22Rv1 (cell line): ENCODE results near the gene PRDM1.

ENCODE experiments used
- H3K27ac ChIP-seq: fragments of 450-650 bp; 2 replicates; pipeline ENCODE4 v1.5.1; 2017
- ZFX ChIP-seq: fragments of 450-650 bp; IDR thresholded peaks from 2 replicates; pipeline ENCODE4 v1.6.1; 2017; ENCODE audit warnings: antibody characterized with exemption, borderline replicate concordance
- TF ChIP-seq, protein P1 (sequence below): fragments of 450-650 bp; IDR thresholded peaks from 2 replicates; pipeline ENCODE4 v1.5.1; 2017; ENCODE audit warnings: mild to moderate bottlenecking

The PRDM1 gene

DNA sequence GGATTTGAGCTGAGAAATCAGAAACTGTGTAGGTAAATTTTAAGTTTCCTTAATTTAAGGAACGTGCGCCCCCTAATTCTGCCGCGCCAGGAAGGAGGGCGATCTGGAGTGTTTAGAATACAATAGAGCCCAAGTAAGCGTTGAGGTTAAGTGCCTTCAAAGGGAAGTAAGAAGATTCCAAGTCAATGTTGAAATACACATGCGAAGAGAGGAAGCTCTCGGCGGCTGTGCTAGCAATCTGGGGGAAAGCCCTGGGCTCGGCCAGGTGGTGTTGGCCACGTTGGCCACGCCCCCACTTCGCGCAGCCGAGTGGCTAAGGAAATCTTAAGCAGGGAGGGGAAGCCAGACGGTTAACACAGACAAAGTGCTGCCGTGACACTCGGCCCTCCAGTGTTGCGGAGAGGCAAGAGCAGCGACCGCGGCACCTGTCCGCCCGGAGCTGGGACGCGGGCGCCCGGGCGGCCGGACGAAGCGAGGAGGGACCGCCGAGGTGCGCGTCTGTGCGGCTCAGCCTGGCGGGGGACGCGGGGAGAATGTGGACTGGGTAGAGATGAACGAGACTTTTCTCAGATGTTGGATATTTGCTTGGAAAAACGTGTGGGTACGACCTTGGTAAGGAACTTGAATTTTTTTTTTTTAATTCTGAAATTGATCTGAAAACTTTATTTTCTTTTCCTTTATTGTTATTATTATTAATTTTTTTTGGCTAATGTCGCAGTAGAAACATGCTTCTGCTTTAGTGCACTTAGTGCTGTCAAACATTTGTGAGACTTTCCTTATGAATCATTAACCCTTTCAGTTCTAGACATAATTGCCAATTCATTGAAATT, at the start of gene PRDM1:
Gene PRDM1 (plus strand): TSS at position 353 of the 830 bp plus-strand sequence. CDS start 218 bp downstream, at position 571.
- no peak within 1 kb of the TSS; the same call in 1 of the 2 replicates for H3K27ac ChIP-seq
- TF ChIP-seq, protein P1, sequence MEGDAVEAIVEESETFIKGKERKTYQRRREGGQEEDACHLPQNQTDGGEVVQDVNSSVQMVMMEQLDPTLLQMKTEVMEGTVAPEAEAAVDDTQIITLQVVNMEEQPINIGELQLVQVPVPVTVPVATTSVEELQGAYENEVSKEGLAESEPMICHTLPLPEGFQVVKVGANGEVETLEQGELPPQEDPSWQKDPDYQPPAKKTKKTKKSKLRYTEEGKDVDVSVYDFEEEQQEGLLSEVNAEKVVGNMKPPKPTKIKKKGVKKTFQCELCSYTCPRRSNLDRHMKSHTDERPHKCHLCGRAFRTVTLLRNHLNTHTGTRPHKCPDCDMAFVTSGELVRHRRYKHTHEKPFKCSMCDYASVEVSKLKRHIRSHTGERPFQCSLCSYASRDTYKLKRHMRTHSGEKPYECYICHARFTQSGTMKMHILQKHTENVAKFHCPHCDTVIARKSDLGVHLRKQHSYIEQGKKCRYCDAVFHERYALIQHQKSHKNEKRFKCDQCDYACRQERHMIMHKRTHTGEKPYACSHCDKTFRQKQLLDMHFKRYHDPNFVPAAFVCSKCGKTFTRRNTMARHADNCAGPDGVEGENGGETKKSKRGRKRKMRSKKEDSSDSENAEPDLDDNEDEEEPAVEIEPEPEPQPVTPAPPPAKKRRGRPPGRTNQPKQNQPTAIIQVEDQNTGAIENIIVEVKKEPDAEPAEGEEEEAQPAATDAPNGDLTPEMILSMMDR: peak; percentile 58
- no peak for TF ChIP-seq ZFX

DNA sequence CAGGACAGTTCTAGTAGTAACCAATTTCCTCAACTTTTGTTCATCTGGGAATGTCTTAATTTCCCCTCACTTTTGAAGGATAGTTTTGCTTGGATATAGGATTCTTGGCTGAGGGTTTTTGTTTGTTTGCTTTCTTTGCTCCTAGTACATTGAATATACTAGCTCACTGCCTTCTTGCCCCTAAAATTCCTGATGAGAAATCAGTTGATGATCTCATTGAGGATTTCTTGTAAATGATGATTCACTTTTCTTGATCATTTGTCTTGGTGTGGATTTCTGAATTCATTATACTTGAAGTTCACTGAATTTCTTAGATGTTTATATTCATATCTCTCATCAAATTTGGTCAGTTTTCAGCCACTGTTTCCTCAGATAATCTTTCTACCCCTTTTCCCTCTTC, 49.1 kb upstream of the PRDM1 start:
- no peak for TF ChIP-seq ZFX
- TF ChIP-seq, protein P1: no peak
- no peak overlapping the region for H3K27ac ChIP-seq

DNA sequence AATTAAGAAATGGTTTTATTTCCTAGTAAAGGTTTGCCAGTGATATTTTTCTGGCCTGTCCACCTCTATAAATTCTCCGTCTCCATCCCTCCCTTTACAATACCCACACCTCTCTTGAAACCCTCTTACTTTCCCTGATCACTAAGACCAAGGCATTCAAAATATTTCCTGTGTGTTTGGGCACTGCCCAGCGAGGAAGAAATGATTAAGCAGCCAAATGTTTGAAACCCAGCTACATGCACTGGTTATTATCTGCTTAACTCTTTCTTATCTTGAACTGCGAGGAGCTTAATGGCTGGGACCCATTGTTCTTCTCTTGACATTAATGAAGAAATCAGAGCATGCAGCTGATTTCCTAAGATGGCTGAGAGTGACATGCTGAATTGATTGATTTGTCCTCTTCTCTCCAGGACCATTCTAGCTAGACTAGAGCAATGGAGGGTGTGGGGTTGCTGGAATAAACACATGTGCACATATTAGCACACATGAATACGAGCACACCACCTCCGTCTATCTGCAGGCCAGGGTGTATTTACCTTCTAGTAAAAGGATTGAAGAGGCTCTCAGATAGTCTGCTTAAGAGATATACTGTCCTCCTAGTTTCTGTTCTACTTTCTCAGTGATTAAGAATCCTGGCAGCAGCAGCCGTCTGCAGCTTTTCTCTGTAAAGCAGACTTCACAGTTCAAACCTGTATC, 46.1 kb upstream of the PRDM1 start:
- no peak for TF ChIP-seq ZFX
- TF ChIP-seq, protein P1: no peak
- no peak overlapping the region for H3K27ac ChIP-seq

DNA sequence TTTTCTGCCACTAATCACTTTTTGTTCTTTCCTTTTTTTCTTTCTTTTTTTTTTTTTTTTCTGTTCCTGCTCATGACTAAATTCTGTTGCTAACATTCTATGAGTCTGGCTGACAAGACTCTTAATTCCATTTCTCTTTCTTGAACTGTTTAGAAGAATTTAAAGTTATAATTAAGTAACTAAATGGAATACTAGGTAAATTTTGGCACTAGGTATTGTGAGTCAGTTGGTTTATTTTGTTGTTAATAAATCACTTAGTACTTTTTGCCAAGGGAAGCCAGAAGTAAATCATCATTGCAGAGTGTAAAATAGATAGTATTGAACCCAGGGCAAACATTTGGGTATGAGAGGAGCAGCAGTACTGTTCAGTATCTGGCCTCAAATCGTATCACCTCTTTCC, 42.0 kb upstream of the PRDM1 start:
- H3K27ac ChIP-seq: no peak overlapping the region
- TF ChIP-seq ZFX: no peak
- TF ChIP-seq, protein P1: no peak

DNA sequence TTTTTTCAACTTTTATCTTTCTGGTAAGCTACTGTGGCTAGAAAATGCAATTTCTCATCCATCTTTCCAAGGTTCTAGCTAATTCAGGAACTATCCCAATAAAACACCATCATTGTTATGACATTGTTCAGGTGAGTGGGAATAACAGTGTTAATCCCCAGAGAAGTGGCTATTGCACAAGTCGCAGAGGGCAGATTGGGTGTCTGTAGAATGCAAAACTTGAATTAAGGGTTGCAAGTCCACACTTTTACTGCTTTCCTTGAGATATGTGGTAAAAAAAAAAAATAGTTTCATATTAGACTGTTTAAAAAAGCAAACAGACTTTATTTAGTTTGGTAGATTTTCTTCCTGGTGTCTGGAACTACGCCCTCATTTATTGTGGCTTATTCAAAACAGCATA, 41.1 kb upstream of the PRDM1 start:
- H3K27ac ChIP-seq: no peak overlapping the region
- TF ChIP-seq ZFX: no peak
- TF ChIP-seq, protein P1: no peak

DNA sequence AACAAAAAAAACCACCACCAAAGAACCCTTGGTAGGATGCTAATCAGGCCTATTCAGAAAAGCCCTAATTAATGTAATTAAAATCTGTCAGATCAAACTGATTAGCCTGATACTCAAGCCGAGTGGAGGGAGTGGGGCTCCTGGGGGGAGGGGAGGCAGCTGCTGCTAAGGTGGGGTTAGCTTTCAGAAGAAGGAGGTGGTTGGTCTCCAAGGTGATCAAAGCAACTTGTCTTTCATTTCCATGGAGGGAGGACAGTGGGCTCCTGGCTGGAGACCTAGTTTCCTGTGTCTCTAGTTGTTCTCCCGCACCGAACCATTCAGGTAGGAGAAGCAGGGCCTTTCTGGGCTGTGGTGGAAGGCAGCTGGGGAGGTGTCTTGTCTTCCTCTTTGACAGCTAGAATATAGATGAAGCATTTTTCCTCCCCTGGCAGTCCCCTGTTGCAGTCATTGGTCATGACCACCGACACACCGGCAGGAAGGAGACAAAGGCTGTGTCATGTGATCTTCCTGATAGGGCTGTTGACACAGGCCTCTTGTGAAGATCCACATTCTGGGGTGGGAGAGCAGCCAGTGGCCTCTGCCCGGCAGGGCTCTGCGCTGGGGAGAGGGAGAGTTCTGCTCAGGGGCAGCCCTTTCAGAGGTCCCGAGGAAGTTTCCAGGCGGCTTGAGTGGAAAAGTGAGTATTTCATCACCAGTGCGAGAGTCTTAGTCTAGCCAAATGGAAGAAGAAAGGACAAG, 39.9 kb upstream of the PRDM1 start:
- TF ChIP-seq, protein P1: no peak
- no peak for TF ChIP-seq ZFX
- H3K27ac ChIP-seq: no peak overlapping the region
